Esophagus squamous epithelium (tissue), 4 donors: ENCODE results near the gene THSD7B.

Source experiments
- CTCF ChIP-seq, 6 experiments: fragments of 450-650 bp in 4 of 6; fragments of 200-600 bp in 2 of 6; sonication (generic) in 2 of 6; IDR thresholded peaks; one replicate each; pipeline ENCODE4 v1.5.1; 2016 to 2019; ENCODE audit warnings: antibody characterized with exemption in 6 of 6, mild to moderate bottlenecking in 4 of 6, moderate library complexity in 4 of 6
- POLR2A ChIP-seq, 4 donors: fragments of 450-650 bp; IDR thresholded peaks; one replicate each; pipeline ENCODE4 v1.6.1; 2017; ENCODE audit warnings: antibody characterized with exemption in 4 of 4, mild to moderate bottlenecking in 4 of 4, moderate library complexity in 3 of 4

- TF ChIP-seq CTCF (IDR thresholded peaks at IDR 0.05) (no peak), POLR2A (IDR thresholded peaks at IDR 0.05) (no peak)
Measured at GRCh38 chr2:137157851-137158250, 392.5 kb downstream of the THSD7B start.
